RPMI8226 (cell line): ENCODE measurements around the gene TTLL10.
"Not testable (repeated sequence)": the region's sequence is repeated elsewhere in the genome, so short reads cannot be mapped to it uniquely, and the experiment has no call there.

ENCODE experiments used
- DNase-seq: peaks from one replicate; pipeline ENCODE4 v3.0.0-alpha.2; 2015

The TTLL10 gene

DNA sequence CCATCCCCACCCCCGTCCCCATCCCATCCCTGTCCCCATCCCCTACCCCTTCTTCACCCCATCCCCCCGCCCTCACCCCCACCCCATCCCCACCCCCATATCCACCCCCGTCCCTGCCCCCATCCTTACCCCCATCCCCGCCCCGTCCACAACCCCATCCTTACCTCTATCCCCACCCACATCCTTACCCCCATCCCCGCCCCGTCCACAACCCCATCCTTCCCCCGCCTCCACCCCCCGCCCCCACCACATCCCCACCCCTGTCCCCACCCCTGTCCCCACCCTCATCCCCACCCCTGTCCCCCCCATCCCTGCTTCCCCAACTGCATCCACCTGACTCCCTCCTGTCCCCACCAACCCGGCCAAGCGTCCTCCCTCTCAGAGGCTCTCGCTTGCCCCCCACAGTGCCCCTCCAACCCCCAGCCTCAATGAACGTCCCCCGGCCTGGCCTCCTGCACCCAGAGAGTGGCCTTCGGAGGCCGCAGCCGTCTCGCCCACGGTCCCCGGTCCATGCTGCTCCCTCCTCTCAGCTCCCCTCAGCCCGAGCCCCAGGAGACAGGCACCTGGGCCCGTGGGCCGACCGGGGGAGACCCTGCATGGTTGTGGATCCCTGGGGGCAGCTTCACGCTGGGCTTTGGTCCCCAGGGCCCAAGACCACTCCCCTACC lies 32.3 kb upstream of the TTLL10 start:
- DNase-seq, result no peak

DNA sequence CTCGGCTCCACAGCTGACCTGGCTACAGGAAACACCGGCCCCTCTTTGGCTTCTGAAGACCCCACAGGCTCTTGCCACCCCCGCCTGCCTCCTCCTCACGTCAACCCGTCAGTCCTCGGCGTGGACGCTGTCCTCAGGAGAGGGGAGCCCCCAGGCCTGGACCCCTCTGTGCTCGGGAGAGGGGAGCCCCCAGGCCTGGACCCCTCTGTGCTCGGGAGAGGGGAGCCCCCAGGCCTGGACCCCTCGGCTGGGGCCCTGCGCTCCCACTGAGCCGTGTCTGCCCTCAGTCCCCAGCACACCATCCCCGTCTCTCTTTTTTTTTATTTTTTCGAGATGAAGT lies 31.8 kb upstream of the TTLL10 start:
- no peak for DNase-seq

DNA sequence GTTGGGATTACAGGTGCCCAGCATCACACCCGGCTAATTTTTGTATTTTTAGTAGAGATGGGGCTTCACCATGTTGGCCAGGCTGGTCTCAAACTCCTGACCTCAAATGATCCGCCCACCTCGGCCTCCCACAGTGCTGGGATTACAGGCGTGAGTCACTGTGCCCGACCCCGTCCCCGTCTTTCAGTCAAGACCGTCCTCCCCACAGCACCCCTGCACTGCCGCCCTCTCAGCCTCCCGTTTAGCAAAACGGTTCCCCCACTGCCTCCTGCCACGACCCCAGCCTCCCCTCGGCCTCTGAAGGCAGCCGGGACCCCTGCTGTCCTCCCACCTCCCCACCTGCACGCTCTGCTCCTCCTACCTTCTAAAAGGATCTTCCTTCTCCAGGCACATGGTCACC lies 31.3 kb upstream of the TTLL10 start:
- DNase-seq, result not testable (repeated sequence)

GRCh38 chr1:1142844-1143243 lies 30.8 kb upstream of the TTLL10 start:
- DNase-seq, result no peak

DNA sequence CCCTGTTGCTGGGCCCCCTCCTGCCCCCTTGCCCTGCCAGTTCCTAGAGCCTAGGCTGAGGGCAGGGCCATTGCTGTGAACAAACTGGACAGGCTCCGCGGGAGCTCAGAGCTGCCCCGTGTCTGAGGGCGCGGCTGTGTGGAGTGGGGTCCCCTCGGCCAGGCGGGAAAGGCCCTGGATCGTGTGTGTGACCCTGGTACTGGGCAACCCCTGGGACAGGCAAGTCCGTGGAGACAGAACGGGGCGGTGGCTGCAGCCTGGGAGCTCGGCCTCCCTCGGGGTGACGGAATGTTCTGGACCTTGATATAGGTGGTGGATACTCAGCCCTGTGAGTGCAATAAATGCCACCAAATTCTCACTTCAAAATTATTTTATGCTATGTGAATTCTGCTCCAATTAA lies 30.0 kb upstream of the TTLL10 start:
- DNase-seq, result no peak

DNA sequence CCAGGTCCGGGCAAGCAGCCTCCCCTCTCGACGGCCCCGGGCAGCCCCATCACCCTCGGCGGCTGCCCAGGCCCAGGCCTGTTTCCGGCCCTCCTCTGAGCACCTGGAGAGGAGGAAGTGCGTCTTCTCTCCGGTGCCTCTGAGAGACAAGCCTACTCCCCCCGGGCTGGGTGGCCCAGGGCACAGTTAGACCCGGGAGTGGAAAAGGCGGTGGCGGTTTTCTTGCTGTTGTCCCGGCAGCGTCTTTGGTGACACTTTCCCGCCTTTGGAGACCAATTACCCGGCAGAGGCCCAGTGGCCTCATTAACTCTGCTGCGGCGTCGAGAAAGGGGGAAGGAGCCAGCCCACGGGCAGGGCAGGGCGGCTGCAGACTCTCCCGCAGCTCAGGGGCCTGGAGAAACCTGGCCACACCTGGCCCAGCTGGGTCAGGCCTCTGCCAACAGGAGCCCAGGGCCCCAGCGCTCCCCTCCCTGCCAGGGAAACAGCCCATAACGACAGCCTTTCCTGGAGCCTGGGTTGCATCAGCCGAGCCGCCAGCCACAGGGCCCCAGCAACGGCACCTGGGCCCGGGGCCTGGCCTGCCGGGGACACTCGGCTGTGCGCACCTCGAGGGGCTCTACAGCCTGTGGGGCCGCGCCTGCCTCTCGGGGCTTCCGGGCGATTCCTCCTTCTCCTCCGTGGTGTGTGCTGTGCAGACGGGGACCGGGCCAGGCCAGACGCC lies 29.4 kb upstream of the TTLL10 start:
- peak; percentile 96 for DNase-seq

GRCh38 chr1:1144843-1145546 lies 28.7 kb upstream of the TTLL10 start:
- DNase-seq, result no peak

GRCh38 chr1:1145547-1145914 lies 28.1 kb upstream of the TTLL10 start:
- DNase-seq, result no peak

- DNase-seq, result no peak
These were observed 27.7 kb upstream of the TTLL10 start for GRCh38 chr1:1146026-1146425.

DNA sequence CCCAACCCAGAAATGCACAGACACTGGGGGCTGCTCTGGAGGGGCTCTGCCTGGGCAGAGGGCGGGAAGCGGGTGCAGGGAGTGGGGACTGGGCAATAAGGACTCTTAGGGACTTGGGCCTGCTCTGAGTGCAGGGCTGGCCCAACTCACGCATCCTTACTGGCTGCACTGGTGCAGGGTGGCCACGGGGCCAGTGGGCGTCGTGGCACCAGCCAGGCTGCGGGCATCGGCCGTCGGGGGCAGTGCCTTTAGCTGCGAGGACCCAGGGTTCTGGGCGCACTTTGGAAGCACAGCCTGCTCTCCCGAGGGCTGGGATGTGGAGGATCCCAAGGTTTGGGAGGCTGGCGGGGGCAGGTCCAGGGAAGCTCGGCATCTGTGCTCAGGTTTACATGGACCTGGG lies 27.1 kb upstream of the TTLL10 start:
- no peak for DNase-seq

GRCh38 chr1:1148061-1148460 lies 25.6 kb upstream of the TTLL10 start:
- no peak for DNase-seq

GRCh38 chr1:1148569-1148968 lies 25.1 kb upstream of the TTLL10 start:
- DNase-seq, result no peak

- DNase-seq, result no peak
These were observed 24.3 kb upstream of the TTLL10 start for GRCh38 chr1:1149416-1149815.

- peak; percentile 93 for DNase-seq
These were observed 23.6 kb upstream of the TTLL10 start for GRCh38 chr1:1150100-1150499.

GRCh38 chr1:1151306-1151705 lies 22.4 kb upstream of the TTLL10 start:
- no peak for DNase-seq

DNA sequence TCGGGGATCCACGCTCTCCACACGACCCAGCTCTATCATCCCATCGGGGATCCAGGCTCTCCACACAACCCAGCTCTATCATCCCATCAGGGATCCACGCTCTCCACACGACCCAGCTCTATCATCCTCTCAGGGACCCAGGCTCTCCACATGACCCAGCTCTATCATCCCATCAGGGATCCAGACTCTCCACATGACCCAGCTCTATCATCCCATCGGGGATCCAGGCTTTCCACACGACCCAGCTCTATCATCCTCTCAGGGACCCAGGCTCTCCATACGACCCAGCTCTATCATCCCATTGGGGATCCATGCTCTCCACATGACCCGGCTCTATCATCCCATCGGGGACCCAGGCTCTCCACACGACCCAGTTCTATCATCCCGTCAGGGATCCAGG lies 21.2 kb upstream of the TTLL10 start:
- DNase-seq, result not testable (repeated sequence)

DNA sequence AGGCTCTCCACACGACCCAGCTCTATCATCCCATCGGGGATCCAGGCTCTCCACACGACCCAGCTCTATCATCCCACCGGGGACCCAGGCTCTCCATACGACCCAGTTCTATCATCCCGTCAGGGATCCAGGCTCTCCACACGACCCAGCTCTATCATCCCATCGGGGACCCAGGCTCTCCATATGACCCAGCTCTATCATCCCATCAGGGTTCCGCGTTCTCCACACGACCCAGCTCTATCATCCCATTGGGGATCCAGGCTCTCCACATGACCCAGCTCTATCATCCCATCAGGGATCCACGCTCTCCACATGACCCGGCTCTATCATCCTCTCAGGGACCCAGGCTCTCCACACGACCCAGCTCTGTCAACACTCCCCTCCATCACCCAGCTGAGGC lies 20.5 kb upstream of the TTLL10 start:
- not testable (repeated sequence) for DNase-seq

DNA sequence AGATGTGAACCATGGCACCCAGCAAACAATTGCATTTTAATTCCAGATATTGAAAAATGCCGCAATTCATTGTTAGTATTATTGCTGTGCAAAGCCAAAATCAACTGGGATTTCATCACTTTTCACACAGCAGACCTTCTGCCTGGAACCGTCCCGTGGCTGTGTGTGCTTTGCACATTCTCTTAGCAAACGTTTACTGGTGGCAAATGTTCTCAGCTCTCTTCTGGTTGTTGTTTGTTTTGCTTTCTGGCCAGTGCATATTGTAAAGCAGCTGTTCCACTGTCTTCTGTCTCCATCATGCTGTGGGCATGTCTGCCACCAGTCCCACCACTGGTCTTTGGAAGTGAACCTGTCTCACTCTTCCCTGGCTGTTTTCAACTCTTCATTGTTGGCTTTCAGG lies 19.8 kb upstream of the TTLL10 start:
- DNase-seq, result no peak

- no peak for DNase-seq
These were observed 18.4 kb upstream of the TTLL10 start for GRCh38 chr1:1155258-1155657.

DNA sequence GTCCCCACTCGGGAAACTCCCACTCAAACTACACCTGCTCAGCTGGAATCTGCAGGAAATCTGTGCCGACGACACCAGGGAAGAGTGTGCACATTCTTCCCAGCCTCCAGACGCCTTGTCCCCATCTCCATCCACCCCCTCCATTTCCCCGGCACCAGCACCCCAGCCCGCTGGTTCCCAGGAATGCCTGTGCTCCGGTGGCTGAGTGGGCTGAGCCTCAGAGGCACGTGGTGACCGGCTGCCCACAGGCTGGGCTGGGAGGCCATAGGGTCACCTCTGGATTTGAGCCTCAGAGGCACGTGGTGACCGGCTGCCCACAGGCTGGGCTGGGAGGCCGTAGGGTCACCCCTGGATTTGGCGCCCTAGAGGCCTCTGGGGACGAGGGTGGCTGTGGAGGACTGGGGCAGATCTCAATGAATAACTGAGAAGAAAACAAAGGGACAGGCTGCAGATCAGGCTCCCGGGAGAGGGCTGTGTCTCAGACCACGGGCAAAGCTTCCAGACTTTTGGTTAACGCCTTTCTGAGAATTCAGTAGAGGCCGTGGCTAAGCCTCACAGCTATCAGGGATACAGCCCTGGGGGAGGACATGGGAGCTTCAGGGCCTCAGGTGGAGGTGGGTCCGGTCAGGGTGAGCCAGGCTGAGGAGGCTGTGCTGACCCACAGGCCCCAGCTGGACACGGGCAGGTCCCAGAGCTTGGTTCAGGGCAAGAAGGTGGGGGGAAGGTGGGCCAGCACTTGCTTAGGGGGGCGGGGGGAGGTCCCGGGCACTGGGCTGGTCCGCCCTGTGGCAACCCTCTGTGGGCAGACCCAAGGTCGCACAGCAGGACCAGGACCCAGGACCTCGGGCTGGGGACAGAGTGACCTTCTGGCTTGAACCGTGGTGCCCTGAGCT lies 17.3 kb upstream of the TTLL10 start:
- DNase-seq, result no peak

GRCh38 chr1:1157033-1157365 lies 16.7 kb upstream of the TTLL10 start:
- DNase-seq, result no peak

DNA sequence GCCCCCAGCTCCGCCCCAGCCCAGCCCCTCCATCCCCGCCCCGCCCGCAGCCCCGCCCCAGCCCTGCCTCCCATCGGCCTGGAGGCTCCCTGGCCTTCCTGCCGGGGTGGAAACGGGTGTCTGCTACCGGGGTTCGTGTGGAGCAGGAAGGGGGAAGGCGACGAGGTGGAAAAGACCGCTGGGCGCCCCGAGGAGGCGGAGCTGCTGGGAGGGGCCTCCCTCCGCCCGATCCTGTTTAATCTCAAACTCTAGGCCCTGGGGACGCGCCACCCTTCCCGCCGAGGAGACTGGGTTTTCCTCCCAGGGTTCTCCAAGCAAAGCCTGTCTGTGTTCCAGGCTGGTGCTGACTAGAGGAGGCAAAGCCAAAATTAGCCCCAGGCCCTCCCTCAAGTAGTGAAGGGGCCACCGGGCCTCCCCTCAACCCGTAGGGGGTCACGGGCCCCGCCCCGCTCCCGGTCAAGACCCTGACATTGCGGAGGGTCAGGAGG lies 16.2 kb upstream of the TTLL10 start:
- peak; percentile 82 for DNase-seq
